Progenitor cell of endocrine pancreas (in vitro differentiated cells): ENCODE measurements around the gene FAM184A. TPM values are rescaled to one million over a fixed set of nuclear protein-coding genes. Genes with fewer than 3 reads are reported as not detected.

Source experiments
- DNase-seq: peaks from one replicate; pipeline ENCODE4 v3.0.0; 2021; ENCODE audit warnings: low spot score; ENCODE audit not compliant: unreplicated experiment
- H3K27ac Mint-ChIP-seq: 2 replicates; pipeline ENCODE4 v1.8.0; 2021; ENCODE audit warnings: mild to moderate bottlenecking, moderate library complexity, mixed read lengths
- H3K27me3 Mint-ChIP-seq: 2 replicates; pipeline ENCODE4 v1.8.0; 2021; ENCODE audit warnings: mixed read lengths
- H3K36me3 Mint-ChIP-seq: 2 replicates; pipeline ENCODE4 v1.8.0; 2022; ENCODE audit warnings: mixed read lengths; ENCODE audit not compliant: insufficient read depth
- H3K4me1 Mint-ChIP-seq: 2 replicates; pipeline ENCODE4 v1.8.0; 2021; ENCODE audit warnings: low read depth, mixed read lengths
- H3K4me3 Mint-ChIP-seq: 2 replicates; pipeline ENCODE4 v1.8.0; 2021; ENCODE audit warnings: low read depth, mild to moderate bottlenecking, moderate library complexity, mixed read lengths
- H3K9me3 Mint-ChIP-seq: 2 replicates; pipeline ENCODE4 v1.8.0; 2021; ENCODE audit warnings: low read depth, mixed read lengths
- CTCF ChIP-seq: fragments of 200-600 bp; sonication (generic); IDR thresholded peaks from one replicate; pipeline ENCODE4 v1.5.0; 2021; ENCODE audit warnings: antibody characterized with exemption, mild to moderate bottlenecking; ENCODE audit not compliant: unreplicated experiment
- long read RNA-seq: library from polyadenylated mRNA; unstranded; transcript quantifications from one replicate; pipeline ENCODE4 v2.0.0, GENCODE V29; 2020
- total RNA-seq: library from RNA; stranded (reverse); gene quantifications from 2 replicates; pipeline ENCODE4 v1.2.1, GENCODE V29; 2021

FAM184A gene
- total RNA-seq = 20.9 and 23.0 TPM in 2 replicates
- long read RNA-seq, full-length matches to known transcripts = 2 of 7 reads
- long read RNA-seq, partial matches to known transcripts = 0 of 7 reads
- long read RNA-seq, other reads (novel, unspliced or antisense) = 5 of 7 reads

- Mint-ChIP-seq H3K36me3 (peaks cover 4% of the 10 kb centered on the region), H3K4me1 (peaks cover 25% of the 10 kb centered on the region), H3K9me3 (peaks cover 8% of the 10 kb centered on the region), H3K27ac (peak within 1 kb of the TSS; percentile 97), H3K27me3 (peaks cover 2% of the 10 kb centered on the region), H3K4me3 (peak within 1 kb of the TSS; percentile 96)
- peak; percentile 72 for TF ChIP-seq CTCF
- peak; percentile 77 for DNase-seq
Observed at GRCh38 chr6:119078376-119079282, at the start of gene FAM184A. Gene FAM184A, minus strand, starts transcription at chr6:119078664. Its CDS starts 365 bp downstream, at chr6:119078299.

- Mint-ChIP-seq H3K36me3 (no peaks in the 10 kb centered on the region), H3K27me3 (no peaks in the 10 kb centered on the region), H3K9me3 (no peaks in the 10 kb centered on the region), H3K27ac (no peak overlapping the region), H3K4me1 (peaks cover 5% of the 10 kb centered on the region), H3K4me3 (no peak overlapping the region)
- DNase-seq = no peak
- TF ChIP-seq CTCF = no peak
Observed at GRCh38 chr6:119127627-119128026, 49.2 kb upstream of the FAM184A start.

GRCh38 chr6:119126826-119127225 lies 48.4 kb upstream of the FAM184A start:
- DNase-seq = no peak
- H3K4me3 Mint-ChIP-seq = no peak overlapping the region
- no peaks in the 10 kb centered on the region for H3K9me3 Mint-ChIP-seq
- H3K36me3 Mint-ChIP-seq = no peaks in the 10 kb centered on the region
- no peaks in the 10 kb centered on the region for H3K27me3 Mint-ChIP-seq
- TF ChIP-seq CTCF = no peak
- peaks cover 5% of the 10 kb centered on the region for H3K4me1 Mint-ChIP-seq
- H3K27ac Mint-ChIP-seq = no peak overlapping the region

- Mint-ChIP-seq H3K27me3 (no peaks in the 10 kb centered on the region), H3K27ac (no peak overlapping the region), H3K4me1 (peaks cover 5% of the 10 kb centered on the region), H3K4me3 (no peak overlapping the region), H3K9me3 (no peaks in the 10 kb centered on the region), H3K36me3 (no peaks in the 10 kb centered on the region)
- DNase-seq = no peak
- no peak for TF ChIP-seq CTCF
Observed at GRCh38 chr6:119126140-119126539, 47.7 kb upstream of the FAM184A start.

GRCh38 chr6:119125576-119125975 lies 47.1 kb upstream of the FAM184A start:
- Mint-ChIP-seq H3K27me3 (no peaks in the 10 kb centered on the region), H3K36me3 (no peaks in the 10 kb centered on the region), H3K9me3 (no peaks in the 10 kb centered on the region), H3K4me3 (no peak overlapping the region), H3K4me1 (peaks cover 5% of the 10 kb centered on the region), H3K27ac (no peak overlapping the region)
- no peak for TF ChIP-seq CTCF
- no peak for DNase-seq
